DMS 273 treated with DMSO at 0.1 percent for 48 hours (cell line): ENCODE data around the gene ANXA8.
"Not testable (repeated sequence)": the region's sequence is repeated elsewhere in the genome, so short reads cannot be mapped to it uniquely, and the experiment has no call there.

Experiments
- DNase-seq: peaks from one replicate; lab custom pipeline; 2025; lab: John Stamatoyannopoulos, UW

Gene ANXA8, protein sequence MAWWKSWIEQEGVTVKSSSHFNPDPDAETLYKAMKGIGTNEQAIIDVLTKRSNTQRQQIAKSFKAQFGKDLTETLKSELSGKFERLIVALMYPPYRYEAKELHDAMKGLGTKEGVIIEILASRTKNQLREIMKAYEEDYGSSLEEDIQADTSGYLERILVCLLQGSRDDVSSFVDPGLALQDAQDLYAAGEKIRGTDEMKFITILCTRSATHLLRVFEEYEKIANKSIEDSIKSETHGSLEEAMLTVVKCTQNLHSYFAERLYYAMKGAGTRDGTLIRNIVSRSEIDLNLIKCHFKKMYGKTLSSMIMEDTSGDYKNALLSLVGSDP

DNA sequence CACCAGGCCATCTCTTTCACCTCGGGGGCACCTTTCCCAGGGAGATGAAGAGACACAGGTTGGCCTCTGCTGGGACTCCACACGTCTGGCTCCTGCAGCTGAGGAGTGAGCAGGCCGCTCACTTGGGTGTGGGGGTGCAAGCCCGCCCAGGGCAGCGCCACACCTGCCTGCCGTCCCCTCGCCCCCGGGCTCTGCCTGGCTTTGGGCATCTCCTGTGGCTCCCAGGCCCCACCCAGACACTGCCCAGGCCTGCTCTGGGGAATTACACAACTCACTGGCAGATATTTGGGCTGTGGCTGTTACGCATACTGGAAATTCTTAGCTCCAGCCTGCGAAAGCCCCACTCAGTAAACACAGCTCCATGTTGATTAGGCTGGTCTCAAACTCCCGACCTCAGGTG lies at the start of gene ANXA8:
ANXA8 (minus strand) TSS at position 193 of the 400 bp plus-strand sequence; CDS start at position 11, 182 bp downstream.
- DNase-seq, result not testable (repeated sequence)

DNA sequence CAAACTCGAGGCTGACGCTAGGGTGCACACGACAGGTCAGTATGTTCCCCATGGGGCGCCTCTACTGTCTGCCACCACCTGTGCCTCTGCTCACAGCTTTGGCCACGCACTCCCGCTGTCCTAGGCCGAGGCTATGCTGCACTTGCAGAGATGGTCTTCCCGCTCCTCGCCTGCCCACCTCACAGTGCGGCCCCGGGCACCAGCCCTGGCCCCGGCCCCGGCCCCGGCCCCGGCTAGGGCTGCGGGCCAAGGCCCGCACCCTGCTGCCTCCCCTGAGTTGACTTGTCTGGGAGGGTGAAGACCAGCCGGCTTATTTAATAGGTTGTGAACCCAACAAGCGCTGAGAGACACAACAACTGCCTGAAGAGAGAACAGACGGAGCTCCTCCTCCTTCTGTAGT lies 39.6 kb upstream of the ANXA8 start, which contains the start of gene AGAP9:
AGAP9 (minus strand) TSS at position 164 of the 400 bp plus-strand sequence; CDS start at position 52, 112 bp downstream.
- DNase-seq, result not testable (repeated sequence)

DNA sequence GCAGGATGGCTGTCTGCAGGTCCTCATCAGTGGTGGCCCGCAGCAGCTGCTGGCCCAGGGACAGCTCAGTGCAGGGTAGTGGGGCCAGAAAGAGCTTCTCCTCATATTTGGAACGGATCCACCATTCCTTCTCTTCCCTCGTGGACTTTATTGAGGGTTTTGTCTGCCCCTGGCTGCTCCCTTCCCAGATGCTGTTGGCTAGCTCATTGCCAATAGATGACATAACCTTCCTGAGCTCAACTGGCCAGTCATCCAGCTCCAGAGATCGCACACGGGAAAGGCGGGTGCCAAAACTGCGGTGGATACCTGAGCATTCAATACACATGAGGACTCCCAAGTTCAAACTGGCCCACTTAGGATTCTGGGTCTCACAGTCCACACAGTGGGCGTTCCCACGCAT lies 18.4 kb upstream of the ANXA8 start:
- not testable (repeated sequence) for DNase-seq

DNA sequence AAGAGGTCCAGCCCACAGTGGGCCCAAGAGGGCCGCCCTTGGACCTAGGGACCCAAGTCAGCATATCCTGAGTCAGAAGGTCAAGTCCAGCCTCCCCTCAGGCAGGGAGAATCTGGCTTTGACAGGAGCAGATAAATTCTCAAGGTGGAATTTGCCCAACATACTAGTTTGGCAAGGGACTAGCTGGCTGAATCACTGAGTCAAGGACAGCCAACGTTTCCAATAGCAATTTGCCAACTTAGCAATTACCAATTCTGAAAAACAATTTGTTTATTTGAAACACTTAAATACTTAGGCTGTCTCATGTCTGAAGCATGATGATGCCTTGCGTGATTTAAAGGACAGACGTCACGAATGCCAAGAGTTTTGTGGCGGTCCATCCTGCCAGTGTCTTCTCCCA lies 10.3 kb upstream of the ANXA8 start:
- DNase-seq, result not testable (repeated sequence)

DNA sequence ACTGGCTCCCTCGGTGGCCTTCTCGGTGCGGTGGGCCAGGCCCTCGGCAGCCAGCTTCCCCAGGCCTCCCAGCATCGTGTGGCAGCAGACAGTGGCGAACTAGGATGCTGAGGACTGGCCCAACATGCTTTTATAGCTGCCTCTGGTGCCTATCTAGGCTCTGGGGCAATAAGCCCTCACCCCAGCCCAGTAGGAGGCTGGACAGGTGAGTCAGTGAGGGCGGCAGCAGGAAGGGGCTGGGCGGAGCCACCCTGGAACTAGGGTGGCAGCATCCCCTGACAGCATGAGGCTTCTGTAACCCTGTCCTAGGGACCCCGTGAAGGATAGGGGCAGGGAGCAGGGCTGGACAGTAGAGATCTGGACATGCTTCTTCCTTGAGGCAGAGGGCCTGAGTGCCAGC lies 7.7 kb upstream of the ANXA8 start, which contains the start of gene FAM25G:
FAM25G (minus strand) TSS at position 101 of the 400 bp plus-strand sequence; CDS start at position 75, 26 bp downstream.
- DNase-seq, result not testable (repeated sequence)

DNA sequence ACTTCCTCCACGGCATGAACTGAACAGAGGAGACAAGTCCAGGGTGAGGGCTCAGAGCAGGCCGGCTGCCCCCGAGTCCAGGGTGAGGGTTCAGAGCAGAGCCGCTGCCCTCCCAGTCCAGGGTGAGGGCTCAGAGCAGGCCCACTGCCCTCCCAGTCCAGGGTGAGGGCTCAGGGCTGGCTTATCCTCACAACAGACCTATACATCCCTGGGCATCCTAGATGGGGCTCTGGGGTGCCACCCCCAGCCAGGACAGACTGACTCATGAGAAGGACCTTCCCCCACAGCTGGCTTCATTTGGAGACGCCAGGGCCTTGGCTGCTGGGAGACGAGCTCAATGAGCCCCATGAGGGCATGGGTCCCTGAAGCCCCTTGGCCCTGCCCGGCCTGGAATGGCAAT lies 5.7 kb upstream of the ANXA8 start:
- DNase-seq, result not testable (repeated sequence)

DNA sequence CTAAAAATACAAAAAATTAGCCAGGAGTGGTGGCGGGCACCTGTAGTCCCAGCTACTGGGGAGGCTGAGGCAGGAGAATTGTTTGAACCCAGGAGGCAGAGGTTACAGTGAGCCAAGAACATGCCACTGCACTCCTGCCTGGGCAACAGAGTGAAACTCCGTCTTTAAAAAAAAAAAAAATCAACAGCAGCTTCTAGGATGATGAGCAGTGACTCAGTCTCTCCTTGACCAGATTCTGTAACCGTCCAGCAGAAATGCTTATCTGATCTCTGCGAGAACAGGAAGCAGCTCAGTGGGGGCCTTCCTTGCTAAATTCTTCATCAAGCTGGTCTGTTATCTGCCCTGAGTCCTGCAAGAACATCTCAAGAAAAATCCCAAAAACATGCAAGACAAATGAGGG lies 2.0 kb upstream of the ANXA8 start:
- DNase-seq, result not testable (repeated sequence)

DNA sequence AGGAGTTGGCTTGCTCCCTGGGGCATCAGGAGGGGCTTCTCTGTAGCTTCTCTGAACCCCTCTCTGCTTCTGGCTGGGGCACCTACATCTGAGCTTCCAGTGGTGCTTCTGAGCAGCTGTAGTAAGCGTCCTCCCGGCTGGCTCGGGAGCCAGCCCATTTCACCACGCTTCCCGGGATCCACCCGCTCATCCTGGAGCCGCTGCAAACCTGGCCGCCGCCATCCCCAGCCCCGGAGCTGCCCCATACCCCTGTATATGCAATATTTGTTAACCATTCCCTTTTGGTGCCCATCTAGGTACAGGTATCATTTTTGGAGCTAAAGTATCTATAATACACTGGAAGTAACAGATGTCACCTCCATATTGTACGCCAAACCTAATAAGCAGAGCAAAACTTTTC lies 871 bp upstream of the ANXA8 start:
- not testable (repeated sequence) for DNase-seq

DNA sequence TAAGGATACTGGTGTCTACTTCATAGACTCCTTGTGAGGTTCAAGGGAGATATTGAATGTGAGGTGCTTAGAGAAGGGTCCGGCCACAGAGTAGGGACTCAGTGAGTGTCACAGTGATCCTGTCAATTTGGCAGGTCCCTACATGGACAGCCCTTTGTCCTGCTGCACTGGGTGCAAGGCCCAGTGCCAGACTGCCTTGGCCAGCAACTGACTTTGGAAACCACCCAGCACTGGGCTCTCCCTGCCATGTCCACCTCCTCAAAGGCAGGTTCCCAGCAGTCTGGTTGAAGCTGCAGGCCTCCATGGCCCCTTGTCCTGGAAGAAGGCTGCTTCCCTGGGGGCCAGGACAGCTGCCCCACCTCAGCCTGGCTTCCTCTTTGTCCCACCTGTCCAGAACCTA lies 1.5 kb downstream of the ANXA8 start:
- DNase-seq, result not testable (repeated sequence)

DNA sequence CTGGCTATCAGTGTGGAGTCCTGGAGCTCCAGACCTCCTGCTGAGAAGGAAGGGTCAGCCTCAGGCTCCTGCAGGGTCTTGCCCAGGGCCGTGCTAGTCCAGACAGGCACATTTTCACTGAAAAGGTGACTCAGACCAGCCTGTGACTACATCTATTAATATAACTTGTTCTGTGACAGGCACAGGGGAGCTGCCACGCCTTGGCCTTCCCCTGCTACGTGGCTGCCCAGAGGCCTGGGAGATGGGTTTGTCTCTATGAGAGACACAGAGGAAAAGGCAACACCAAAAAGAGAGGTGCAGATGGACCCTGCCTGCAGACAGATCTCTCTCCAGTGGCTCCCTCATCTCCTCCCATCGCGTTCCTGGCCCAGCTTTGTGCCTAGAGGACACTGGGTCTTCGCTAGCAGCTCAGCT lies 2.1 kb downstream of the ANXA8 start:
- DNase-seq, result not testable (repeated sequence)

DNA sequence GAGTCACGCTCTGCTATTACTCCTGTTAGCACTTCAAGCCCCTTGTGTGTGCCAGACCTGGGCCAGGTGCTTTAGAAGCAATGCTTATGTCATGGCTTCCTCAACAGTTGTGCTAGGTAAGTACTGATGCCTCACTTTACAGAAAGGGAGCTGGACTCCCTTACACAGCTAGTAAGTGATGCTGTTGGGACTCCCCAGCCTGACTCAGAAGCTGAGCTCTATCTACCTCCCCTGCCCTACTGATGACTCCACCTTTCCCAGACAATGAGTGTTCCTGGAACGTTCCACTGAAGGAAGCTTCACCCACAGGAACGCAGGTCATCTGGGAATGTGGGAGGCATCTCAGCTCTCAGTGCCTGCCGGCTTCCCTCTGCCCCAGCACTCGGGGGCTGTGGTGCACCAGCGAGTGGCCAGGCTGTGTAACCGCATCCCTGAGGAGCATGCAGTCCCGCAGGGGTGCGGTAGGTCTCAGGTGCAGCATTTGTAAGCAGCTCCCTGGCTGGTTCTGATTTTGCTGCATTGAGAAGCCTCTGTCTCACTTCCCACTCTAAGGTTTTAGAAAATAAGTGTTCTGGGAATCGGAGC lies 2.6 kb downstream of the ANXA8 start:
- DNase-seq, result not testable (repeated sequence)

DNA sequence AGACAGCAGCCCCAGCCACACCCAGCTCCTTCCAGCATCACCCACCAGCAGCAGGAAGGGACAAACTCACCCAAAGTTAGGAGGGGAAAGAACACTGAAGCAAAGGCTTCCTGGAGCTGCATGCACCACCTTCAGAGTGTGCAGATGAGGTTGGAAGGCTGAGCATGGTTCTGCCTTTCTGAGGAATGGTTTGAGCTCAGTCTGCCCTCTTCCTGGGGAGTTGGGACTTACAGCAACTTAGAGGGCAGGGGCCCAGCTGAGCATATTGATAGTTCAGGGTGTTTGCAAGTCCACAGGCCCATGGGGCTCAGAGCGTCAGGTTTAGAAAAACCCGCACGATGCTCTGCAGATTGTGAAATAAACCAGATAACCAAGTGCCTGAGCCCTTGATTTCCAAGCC lies 3.8 kb downstream of the ANXA8 start:
- DNase-seq, result not testable (repeated sequence)

DNA sequence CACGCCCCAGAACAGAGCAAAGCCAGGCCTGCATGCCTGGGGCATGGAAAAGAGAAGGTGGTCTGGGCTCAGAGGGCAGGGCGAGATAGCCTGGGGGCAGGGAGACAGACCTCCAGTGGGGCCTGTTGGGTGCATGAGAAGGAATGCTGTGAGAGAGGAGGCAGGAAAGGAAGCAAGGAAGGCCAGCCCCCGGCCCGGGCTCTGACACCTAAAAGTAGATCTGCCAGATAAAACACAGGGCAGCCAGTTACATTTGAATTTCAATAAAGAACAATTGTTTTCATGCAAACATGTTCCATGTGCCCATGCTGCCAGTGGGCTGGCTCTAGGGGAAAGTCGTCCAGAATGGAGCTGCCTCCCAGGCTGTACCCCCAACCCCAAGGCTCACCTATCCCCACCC lies 5.8 kb downstream of the ANXA8 start:
- DNase-seq, result not testable (repeated sequence)

DNA sequence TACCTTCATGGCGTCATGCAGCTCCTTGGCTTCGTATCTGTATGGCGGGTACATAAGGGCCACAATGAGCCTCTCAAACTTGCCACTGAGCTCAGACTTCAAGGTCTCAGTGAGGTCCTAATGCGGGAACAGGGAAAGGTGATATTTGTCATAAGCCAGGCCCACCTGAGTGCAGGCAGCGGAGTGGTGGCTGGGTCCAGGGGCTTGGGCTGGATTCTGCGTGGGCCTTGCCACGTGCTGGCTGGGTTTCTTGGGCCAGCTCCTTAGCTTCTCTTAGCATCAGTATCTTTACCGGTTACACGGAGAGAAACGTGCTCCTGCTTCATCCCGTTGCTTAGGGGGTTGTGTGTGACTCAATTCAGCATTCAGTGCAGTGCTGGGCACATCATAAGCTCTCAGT lies 6.8 kb downstream of the ANXA8 start:
- not testable (repeated sequence) for DNase-seq

DNA sequence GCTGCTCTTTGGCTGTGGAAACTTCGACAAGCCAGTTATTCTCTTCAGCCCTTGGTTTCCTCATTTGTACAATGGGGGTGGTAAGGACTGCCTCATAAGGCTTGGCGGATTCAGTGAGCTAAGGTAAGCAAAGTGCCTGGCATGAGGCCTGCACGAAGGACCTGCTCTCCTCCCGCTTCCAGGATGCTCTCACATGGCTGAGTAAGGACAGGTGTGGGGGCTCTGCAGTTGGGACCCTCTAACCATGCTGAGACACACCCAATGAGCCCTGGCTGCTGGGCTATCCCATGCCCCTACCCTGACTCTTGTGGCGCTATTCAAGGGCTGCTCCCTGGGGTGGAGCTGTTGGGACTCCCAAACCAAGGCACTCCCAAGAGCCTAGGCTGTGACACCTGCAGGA lies 8.8 kb downstream of the ANXA8 start:
- not testable (repeated sequence) for DNase-seq

DNA sequence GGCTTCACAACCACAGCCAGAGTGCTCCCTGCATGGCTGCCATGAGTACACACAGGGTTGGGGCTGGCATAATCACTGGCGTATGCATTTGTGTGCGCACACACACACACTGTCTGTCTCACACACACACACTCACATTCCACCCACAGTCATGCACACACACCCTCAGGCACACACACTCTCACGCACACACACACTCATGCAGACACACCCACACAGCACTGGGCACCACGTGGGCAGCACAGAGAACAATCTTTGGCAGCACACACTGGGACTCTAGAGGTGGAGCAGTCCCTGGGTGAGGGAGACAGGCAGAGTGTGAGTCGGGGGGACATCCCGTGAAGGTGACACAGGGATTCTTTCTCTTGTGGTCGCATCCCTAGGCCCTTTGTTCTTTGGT lies 10.4 kb downstream of the ANXA8 start:
- not testable (repeated sequence) for DNase-seq

DNA sequence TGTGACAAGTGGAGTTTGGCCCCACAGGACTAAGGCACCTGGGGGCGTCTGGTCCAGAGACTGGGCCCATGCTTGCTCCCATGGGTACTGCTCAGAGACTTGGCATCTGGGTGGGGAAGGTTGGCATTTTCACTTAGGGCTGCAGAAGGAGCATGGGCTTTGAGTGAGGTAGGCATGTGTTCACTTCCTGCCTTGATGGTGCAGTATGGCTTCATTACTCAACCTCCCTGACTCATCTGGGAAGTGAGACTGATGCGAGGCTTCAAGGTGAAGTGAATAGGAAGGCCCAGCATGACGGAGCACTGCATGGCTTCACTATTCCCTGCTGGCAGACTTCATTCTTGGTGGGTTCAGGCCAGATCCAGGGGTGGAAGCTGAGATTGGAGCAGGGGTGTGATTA lies 11.3 kb downstream of the ANXA8 start:
- not testable (repeated sequence) for DNase-seq

DNA sequence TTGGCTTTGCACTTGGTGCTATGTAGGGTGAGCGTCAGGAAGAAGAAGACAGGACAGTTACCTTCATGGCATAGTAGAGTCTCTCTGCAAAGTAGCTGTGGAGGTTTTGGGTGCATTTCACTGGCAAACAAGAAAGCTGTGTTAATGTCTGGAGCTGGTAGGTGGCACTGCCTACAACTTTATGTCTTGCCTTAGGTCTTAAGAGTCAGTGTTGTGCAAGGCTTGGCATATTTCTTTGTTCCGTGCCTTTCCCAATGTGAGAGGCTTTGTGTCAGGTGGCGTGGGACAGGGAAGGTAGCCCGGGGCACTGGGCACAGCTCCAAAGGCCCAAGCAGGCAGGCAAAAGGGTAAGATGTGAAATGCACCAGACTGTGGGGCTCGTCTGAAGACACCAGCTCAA lies 11.8 kb downstream of the ANXA8 start:
- DNase-seq, result not testable (repeated sequence)

DNA sequence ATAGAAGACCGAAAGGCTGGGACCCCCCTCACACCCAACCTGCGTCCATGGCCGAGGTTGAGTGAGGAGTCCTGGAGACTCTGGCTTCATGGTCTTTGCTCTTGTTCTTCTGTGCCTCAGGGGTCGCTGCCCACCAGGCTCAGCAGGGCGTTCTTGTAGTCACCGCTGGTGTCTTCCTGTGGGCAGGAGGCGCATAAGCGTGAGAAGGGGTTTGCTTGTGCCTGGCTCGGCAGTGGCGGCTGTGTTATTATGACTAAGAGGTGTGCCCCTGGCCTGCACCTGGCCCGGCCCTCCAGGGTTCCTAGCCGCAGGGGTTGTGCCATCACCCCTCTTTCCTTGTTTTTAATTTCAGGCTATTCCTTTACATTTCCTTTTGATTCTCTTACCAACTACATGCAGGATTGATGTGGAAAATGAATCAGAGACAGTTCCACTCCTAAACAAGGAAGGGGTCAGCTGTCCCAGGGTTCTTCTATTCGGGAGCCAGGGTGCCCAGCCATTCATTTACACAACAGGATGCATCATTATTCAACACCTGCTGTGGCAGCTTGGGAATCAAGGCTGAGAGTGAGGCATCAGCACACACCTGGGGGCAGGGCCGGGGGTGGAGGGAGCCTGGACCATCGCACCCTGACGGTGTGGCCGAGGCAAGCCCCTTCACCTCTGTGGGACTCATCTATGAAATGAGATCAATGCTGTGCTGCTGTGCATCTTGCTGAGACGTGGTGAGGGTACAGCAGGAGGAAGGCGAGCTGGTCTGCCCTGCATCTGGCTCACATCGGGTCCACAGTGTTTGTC lies 15.0 kb downstream of the ANXA8 start:
- DNase-seq, result not testable (repeated sequence)

DNA sequence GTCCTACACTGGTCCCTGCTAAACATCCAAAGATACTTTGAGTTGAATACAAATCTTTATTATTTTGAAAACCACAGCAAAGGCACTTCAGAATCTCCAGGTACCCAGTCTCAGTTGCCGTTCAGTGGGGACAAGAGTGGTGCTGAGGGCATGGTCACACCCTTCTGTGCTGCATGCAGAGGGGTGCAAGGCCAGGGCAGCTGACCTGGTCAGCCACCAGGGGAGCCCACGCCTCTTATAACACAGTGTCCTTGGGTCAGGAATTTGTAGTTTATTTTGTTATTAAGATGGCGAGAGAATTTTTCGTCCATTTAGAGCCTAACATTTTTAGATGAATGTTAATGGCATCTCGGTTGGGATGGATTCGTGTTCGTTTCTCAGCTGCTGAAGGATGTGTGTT lies 16.0 kb downstream of the ANXA8 start:
- not testable (repeated sequence) for DNase-seq

DNA sequence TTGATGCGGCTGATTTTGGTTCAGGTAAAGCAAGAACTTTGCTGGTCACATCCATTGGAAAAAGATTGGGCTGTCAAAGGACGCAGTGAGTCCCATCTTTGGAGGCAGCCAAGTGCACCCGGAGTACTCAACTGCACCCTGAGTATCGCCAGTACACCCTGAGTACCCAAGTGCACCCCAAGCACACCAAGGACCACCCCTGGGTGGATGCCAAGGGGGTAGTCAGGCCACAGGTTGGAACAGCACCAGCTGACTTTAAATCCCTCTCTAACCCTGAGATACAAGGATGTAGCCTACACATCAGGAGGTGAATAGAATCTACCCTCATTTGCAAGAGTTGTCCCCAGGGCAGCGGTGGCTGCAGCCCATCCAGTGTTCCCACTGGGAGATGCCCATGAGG lies 16.5 kb downstream of the ANXA8 start:
- DNase-seq, result not testable (repeated sequence)

DNA sequence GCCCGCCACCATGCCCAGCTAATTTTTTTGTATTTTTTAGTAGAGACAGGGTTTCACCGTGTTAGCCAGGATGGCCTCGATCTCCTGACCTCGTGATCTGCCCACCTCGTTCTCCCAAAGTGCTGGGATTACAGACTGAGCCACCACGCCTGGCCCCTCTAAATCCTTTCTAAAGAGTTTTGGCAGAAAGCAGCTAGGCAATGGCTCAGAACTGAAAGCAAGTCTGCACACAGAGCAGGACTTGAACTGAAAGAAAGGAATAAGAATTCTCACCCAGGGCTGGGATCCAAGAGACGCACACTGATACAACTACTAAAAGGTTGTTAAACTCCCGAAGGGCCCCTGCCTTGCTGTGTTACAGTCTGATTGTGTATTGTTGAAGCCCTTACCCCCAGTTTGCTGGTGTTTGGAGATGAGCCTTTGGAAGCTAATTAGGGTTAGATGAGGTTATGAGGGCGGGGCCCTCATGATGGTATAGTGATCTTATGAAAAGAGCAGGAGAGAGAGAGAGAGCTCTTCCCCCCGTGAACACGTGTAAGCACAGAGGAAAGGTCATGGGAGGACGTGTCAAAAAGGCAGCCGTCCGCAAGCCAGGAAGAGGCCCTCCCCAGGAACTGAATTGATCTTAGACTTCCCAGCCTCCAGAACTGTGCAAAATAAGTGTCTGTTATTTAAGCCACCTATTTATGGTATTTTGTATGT lies 18.5 kb downstream of the ANXA8 start:
- DNase-seq, result not testable (repeated sequence)
